KMS-11 (cell line): ENCODE results near the gene HCLS1.

Experiments used
- H2AFZ ChIP-seq: fragments of 200-600 bp; sonication (generic); 2 replicates; pipeline ENCODE4 v1.6.1; 2016; ENCODE audit warnings: antibody characterized with exemption, mixed run types, low read depth
- H3K27ac ChIP-seq: fragments of 200-600 bp; sonication (generic); 2 replicates; pipeline ENCODE4 v1.6.1; 2016; ENCODE audit warnings: mild to moderate bottlenecking, mixed run types
- H3K27me3 ChIP-seq: fragments of 200-600 bp; sonication (generic); 2 replicates; pipeline ENCODE4 v1.6.1; 2017; ENCODE audit warnings: mild to moderate bottlenecking, low read depth, mixed run types, moderate library complexity; ENCODE audit not compliant: insufficient read depth
- H3K36me3 ChIP-seq: fragments of 200-600 bp; sonication (generic); 2 replicates; pipeline ENCODE4 v1.6.1; 2017; ENCODE audit warnings: mild to moderate bottlenecking, mixed run types; ENCODE audit not compliant: insufficient read depth
- H3K4me1 ChIP-seq: fragments of 200-600 bp; sonication (generic); 2 replicates; pipeline ENCODE4 v1.6.1; 2016; ENCODE audit warnings: mild to moderate bottlenecking, low read depth, mixed run types; ENCODE audit not compliant: poor library complexity, severe bottlenecking
- H3K4me2 ChIP-seq: fragments of 200-600 bp; sonication (generic); 2 replicates; pipeline ENCODE4 v1.7.0; 2016; ENCODE audit warnings: mild to moderate bottlenecking, mixed run types
- H3K4me3 ChIP-seq: fragments of 200-600 bp; sonication (generic); IDR thresholded peaks from 2 replicates; pipeline ENCODE4 v1.6.1; 2017; ENCODE audit warnings: low read depth, low read length, mixed read lengths; ENCODE audit not compliant: insufficient read depth
- H3K79me2 ChIP-seq: fragments of 200-600 bp; sonication (generic); 2 replicates; pipeline ENCODE4 v1.6.1; 2016; ENCODE audit warnings: low read depth, mixed run types; ENCODE audit not compliant: insufficient read depth
- H3K9ac ChIP-seq: fragments of 200-600 bp; sonication (generic); 2 replicates; pipeline ENCODE4 v1.6.1; 2016; ENCODE audit warnings: mild to moderate bottlenecking, mixed run types
- H4K20me1 ChIP-seq: fragments of 200-600 bp; sonication (generic); 2 replicates; pipeline ENCODE4 v1.6.1; 2016; ENCODE audit warnings: mild to moderate bottlenecking, mixed run types; ENCODE audit not compliant: insufficient read depth
- CTCF ChIP-seq: fragments of 200-600 bp; sonication (generic); conservative IDR thresholded peaks from 2 replicates; pipeline ENCODE4 v1.6.1; 2017; ENCODE audit warnings: low read depth, mild to moderate bottlenecking, antibody characterized with exemption, low read length, moderate library complexity, mixed read lengths

Gene HCLS1

GRCh38 chr3:121630355-121630754 is 30.3 kb downstream of the HCLS1 start:
- Histone ChIP-seq H2AFZ (no peak overlapping the region), H3K9ac (no peak overlapping the region), H3K4me3 (no peak overlapping the region), H4K20me1 (no peaks in the 10 kb centered on the region), H3K27ac (no peak overlapping the region), H3K27me3 (no peaks in the 10 kb centered on the region), H3K4me2 (no peak overlapping the region), H3K79me2 (no peaks in the 10 kb centered on the region), H3K4me1 (no peaks in the 10 kb centered on the region), H3K36me3 (no peaks in the 10 kb centered on the region; the same call in 1 of the 2 replicates)
- no peak for TF ChIP-seq CTCF

DNA sequence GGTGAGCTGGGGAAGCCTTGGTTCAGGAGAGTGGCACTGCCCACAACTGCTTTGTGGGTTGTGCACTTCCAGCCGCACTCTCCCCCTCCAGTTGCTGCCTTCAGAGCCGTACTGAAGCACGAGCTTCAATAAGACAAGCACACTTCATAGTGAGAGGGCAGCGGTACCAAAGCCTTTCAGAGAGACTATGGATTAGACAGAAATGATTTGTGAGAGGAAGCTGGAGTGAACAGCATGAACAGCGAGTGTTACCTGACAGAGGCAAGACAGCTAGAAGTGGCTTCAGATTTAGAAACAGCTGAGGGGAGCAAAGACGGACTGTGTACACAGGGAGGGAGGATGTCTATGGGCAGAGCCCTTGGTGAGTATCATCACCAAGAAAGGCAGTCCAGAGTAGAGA is 31.1 kb downstream of the HCLS1 start:
- H2AFZ ChIP-seq = no peak overlapping the region
- H4K20me1 ChIP-seq = no peaks in the 10 kb centered on the region
- H3K4me2 ChIP-seq = no peak overlapping the region
- H3K27ac ChIP-seq = no peak overlapping the region
- H3K4me1 ChIP-seq = no peaks in the 10 kb centered on the region
- no peak overlapping the region for H3K4me3 ChIP-seq
- no peak overlapping the region for H3K9ac ChIP-seq
- no peaks in the 10 kb centered on the region for H3K27me3 ChIP-seq
- no peak for TF ChIP-seq CTCF
- H3K79me2 ChIP-seq = no peaks in the 10 kb centered on the region
- no peaks in the 10 kb centered on the region; the same call in 1 of the 2 replicates for H3K36me3 ChIP-seq

DNA sequence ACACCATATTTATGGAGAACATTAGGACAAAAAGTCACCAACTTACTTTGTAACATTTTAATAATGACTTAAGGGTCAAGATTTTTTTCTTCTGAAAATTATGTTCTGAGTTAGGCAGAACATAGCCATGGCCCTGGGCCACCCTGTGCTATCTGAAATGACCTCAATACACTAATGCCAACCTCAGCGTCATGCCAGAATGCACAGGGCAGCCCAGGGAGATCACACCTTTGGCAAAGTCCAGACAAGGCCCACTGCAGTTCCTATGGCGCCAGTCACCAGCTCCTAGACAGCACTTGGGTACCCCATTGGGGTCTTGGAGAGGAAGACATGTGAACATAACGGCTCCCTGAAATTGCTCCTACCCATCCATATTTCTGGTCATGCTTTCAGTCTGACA is 33.1 kb downstream of the HCLS1 start:
- no peaks in the 10 kb centered on the region for H3K36me3 ChIP-seq
- no peaks in the 10 kb centered on the region for H3K4me1 ChIP-seq
- no peaks in the 10 kb centered on the region for H3K27me3 ChIP-seq
- no peaks in the 10 kb centered on the region for H4K20me1 ChIP-seq
- TF ChIP-seq CTCF = no peak
- H3K27ac ChIP-seq = no peak overlapping the region
- H3K79me2 ChIP-seq = no peaks in the 10 kb centered on the region
- no peak overlapping the region for H3K4me3 ChIP-seq
- H3K4me2 ChIP-seq = no peak overlapping the region
- no peak overlapping the region for H2AFZ ChIP-seq
- H3K9ac ChIP-seq = no peak overlapping the region

DNA sequence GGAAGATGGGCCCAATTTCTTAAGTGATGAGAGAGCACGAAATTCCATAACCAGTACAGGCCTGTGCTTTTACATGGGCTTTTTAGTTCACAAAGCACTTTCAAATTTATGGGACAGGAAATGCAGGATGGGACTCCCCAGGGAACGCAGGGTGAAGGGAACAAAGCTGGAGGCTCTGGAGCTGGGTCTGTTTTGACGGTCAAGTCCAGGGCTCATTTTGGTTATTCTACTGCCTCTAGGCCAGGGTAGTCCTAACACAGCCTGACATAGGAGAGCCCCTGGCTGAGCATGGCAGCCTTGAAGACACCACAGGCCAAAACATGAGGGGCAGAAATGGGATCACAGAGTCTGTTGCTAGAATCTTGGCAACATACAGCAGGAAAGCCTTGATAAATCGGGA is 33.5 kb downstream of the HCLS1 start:
- Histone ChIP-seq H3K4me3 (no peak overlapping the region), H3K9ac (no peak overlapping the region), H3K27me3 (no peaks in the 10 kb centered on the region), H3K36me3 (no peaks in the 10 kb centered on the region), H3K4me2 (no peak overlapping the region), H4K20me1 (no peaks in the 10 kb centered on the region), H3K27ac (no peak overlapping the region), H3K79me2 (no peaks in the 10 kb centered on the region), H3K4me1 (no peaks in the 10 kb centered on the region), H2AFZ (no peak overlapping the region)
- TF ChIP-seq CTCF = no peak
